Keratinocyte (primary cell): ENCODE data around the gene CARD8.

Experiments used
- CTCF ChIP-seq, 3 experiments: IDR thresholded peaks in 1 of 3; conservative IDR thresholded peaks in 1 of 3; optimal IDR thresholded peaks in 1 of 3; 2 replicates in 2 of 3; 3 replicates in 1 of 3; pipeline versions ENCODE3 to v1.5.1; 2011; ENCODE audit warnings: low read length in 3 of 3, mild to moderate bottlenecking in 3 of 3, moderate library complexity in 2 of 3, control low read depth in 1 of 3, inconsistent platforms in 1 of 3; ENCODE audit not compliant: insufficient read depth in 2 of 3; ENCODE audit errors: extremely low read depth in 1 of 3
- EZH2 ChIP-seq: IDR thresholded peaks from one replicate; pipeline ENCODE4 v1.6.1; 2012; ENCODE audit warnings: inconsistent platforms, mild to moderate bottlenecking, low read length, moderate library complexity

GRCh38 chr19:48192750-48193149 lies 63.0 kb downstream of the CARD8 start:
- TF ChIP-seq CTCF (optimal IDR thresholded peaks at IDR 0.05 in 1 of 3, IDR thresholded peaks at IDR 0.05 in 1 of 3, conservative IDR thresholded peaks at IDR 0.05 in 1 of 3; ENCODE audit: extremely low read depth in 1 of 3, insufficient read depth in 2 of 3, low read length in 3 of 3) = no peak
- no peak for TF ChIP-seq EZH2
